B cell (primary cell): ENCODE data around the gene GPR152.

Experiments used
- EZH2 ChIP-seq: IDR thresholded peaks from 2 replicates; pipeline ENCODE4 v1.6.1; 2012; ENCODE audit warnings: borderline replicate concordance, low read depth, mild to moderate bottlenecking, moderate library complexity, low read length; ENCODE audit not compliant: insufficient read depth, poor library complexity, severe bottlenecking
- TF ChIP-seq, protein P1 (sequence below): fragments of 200-600 bp; IDR thresholded peaks from one replicate; pipeline ENCODE4 v1.8.0; 2022; ENCODE audit warnings: antibody characterized with exemption, mild to moderate bottlenecking

DNA sequence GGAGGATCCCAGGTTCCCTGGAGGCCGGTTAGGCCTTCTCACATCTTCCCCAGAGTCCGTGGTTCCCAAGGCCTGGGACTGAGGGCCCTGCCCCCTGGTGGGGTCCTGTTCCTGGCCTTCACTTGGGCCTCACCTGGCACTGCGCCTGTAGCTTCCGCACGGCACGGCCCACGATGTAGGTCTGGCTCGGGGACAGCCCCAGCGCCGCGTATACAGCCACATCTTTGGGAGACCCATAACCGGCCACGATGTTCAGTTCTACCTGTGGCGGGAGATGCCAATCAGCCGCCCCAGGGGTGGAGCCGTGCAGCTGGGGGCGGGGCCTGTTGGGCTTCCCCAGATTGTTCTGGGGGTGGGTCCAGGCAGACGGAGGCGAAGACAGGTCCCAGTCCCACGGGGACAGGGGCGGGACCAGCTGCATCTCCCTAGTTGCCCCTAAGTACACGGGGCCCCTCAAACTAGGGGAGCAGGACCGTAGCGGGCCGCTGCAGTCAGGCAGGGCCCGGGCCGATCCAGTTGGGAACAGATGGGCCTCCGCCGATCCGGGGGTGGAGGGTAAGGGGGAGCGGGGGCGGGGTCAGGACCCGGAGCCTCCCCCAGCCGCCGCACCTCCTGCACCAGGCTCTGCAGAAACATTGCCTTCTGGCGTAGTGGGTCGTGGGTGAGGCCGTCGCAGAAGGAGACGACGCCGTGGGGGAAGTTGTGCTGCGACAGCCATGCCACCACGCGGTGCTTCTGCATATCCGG lies 40.4 kb upstream of the GPR152 start:
- TF ChIP-seq, protein P1, sequence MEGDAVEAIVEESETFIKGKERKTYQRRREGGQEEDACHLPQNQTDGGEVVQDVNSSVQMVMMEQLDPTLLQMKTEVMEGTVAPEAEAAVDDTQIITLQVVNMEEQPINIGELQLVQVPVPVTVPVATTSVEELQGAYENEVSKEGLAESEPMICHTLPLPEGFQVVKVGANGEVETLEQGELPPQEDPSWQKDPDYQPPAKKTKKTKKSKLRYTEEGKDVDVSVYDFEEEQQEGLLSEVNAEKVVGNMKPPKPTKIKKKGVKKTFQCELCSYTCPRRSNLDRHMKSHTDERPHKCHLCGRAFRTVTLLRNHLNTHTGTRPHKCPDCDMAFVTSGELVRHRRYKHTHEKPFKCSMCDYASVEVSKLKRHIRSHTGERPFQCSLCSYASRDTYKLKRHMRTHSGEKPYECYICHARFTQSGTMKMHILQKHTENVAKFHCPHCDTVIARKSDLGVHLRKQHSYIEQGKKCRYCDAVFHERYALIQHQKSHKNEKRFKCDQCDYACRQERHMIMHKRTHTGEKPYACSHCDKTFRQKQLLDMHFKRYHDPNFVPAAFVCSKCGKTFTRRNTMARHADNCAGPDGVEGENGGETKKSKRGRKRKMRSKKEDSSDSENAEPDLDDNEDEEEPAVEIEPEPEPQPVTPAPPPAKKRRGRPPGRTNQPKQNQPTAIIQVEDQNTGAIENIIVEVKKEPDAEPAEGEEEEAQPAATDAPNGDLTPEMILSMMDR: no peak
- TF ChIP-seq EZH2: no peak
